ENCODE measurements around the gene SHROOM2.
"Not testable (repeated sequence)": the region's sequence is repeated elsewhere in the genome, so short reads cannot be mapped to it uniquely, and the experiment has no call there.

The SHROOM2 gene

GRCh38 chrX:9786798-9787635 is 788 bp downstream of the SHROOM2 start:
- DNase-seq: no peak

GRCh38 chrX:9788911-9789310 is 2.7 kb downstream of the SHROOM2 start:
- no peak for DNase-seq

GRCh38 chrX:9789555-9789954 is 3.3 kb downstream of the SHROOM2 start:
- DNase-seq: no peak

- DNase-seq: no peak
Observed at GRCh38 chrX:9790866-9791265, 4.6 kb downstream of the SHROOM2 start.

- no peak for DNase-seq
Observed at GRCh38 chrX:9794495-9794894, 8.3 kb downstream of the SHROOM2 start.

DNA sequence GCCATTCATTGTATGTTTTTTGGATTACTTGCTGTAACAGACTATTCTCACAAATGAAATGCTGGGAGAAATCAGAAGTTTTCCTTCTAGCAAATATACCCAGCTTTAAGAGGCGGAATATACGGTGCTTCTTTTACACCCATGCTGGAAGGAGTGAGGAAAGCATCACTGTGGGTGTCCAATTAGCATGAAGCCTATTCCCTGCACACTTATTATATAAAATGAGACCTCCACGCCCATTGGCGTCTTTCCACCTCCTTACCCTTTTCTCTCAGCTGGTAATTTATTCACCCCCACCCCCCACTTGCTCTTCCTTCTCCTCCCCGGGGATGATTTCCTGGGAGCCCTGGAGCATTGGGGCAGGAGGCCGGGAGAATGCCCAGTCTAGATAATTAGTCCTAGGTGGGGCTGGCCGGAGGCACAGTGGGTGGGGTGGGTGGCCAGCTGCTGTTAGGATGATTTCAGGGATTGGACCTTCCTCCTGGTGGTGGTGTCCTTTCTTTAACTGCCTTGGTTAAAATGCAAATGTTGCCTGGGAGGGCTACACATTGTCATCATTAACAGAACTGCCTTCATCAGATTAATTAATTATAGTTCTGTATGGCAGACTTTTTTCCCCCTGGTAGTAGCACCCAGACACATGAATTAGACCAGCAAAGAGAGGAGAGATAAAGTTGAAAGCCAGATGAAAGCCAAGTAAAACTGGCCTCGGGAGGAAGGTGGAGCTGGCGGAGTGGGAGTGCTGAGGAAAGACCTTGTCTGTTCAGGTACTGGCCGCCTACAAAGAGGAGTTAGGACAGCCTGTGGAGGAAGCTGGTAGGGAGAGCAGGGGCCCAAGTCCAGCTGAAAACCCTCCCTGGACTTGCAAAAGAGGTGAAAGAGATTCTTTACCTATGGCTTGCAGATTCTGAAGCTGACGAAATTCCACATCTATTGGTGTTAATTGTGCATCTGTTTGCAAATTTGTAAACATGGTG is 11.4 kb downstream of the SHROOM2 start:
- DNase-seq: no peak

- no peak for DNase-seq
Observed at GRCh38 chrX:9802737-9803136, 16.5 kb downstream of the SHROOM2 start.

GRCh38 chrX:9804444-9804843 is 18.2 kb downstream of the SHROOM2 start:
- DNase-seq: no peak

DNA sequence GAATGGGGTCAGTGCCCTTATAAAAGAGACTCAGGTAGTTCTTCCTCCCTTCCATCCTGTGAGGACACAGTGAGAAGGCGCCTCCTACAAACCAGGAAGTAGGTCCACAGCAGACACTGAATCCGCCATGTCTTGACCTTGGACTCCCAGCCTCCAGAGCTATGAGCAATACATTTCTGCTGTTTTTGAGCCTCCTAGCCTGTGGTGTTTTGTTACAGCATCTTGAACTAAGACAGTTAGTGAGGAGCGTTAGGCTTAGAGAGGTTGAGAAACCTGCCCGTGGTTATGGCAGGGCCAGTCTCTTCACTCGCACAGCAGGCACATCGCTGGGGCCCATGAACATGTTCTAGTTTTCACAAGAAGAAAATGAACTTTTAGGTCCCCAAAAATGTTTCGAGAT is 19.7 kb downstream of the SHROOM2 start:
- no peak for DNase-seq

GRCh38 chrX:9807355-9808182 is 21.3 kb downstream of the SHROOM2 start:
- DNase-seq: no peak

GRCh38 chrX:9809876-9810275 is 23.6 kb downstream of the SHROOM2 start:
- DNase-seq: not testable (repeated sequence)

GRCh38 chrX:9811086-9811485 is 24.9 kb downstream of the SHROOM2 start:
- DNase-seq: not testable (repeated sequence)

GRCh38 chrX:9816084-9816700 is 30.0 kb downstream of the SHROOM2 start:
- no peak for DNase-seq

DNA sequence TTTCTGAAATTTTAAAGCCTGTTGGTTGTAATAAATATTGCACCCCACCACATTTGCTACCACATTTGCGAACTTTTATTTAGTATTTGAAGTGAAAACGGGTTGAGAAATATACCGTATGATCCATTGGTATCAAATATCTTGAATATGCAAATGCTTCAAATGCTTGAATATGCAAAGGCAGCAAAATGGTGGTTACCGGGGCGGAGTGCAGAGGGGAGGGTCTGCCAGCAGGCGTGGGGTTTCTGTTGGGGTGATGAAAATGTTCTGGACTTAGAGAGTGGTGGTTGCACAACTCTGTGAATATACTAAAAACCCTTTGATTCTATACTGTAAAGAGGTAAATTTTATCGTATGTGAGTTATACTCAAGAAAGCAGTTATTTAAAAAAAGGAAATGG is 35.3 kb downstream of the SHROOM2 start:
- DNase-seq: no peak

DNA sequence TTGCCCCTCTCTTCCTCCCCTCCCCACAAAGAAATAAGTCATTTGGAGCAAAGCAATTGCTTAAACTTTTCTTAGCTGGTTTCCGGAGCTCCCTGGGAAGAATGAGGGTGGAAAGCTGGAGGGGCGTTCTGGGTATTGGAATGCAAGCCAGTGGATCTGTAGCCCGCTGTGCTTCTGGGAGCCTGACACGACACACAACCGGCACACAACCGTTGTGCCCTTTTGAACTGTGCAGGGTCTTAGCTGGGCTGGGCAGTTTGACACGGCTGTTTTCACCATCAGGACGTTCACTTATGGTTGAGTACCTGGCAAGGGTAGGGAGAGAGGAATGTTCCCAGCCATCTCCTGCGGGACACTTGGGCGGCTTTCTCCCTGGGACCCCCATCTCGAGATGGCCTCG is 38.3 kb downstream of the SHROOM2 start:
- no peak for DNase-seq

DNA sequence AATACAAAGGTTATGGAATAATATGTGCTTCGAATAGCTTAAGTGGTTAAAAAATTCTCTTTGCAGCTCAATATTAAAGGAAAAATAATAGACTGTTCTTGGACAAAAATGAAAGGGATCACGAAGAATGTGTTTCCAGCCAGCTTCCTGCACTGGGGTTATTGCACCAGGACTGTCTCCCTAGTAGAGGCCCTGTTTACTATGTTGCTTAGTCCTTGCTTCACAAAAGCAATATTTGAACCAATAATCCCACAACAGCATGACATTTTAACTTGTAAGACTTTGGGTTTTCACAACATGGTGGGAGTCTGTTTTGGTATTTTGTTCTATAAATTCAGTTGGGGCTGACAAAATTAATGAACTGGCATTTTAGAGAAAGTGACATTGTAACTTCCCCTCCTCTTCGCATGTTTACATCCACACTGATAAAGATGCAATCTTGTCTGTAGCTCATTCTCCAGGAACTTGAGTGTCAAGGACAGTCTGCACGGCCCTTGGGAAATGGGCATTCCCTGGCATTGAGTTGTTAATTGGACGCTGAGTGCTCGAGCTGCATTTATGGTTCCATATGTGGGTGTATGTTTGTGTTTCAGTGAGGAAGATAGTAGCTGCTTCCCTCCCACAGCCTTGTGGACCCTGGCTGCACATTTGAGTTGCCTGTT is 39.0 kb downstream of the SHROOM2 start:
- DNase-seq: no peak

DNA sequence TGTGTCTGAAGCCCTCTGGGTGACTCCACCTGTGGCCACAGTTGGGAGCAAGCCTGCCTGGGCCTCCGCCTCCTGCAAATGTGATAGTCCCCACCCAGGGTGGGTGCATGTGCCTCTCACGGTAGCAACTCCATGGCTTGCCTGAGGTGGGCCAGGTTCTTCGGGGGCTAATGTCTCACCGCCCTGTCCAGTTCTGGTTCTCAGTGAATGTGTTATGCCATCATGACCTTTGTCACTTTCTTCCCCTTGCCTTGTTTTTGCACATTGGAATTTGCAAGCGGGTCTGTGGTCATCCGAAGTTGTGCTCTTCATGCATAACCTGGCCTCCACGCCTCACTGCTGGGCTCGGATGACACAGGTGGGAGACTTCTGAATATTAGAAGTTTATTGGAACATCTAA is 39.7 kb downstream of the SHROOM2 start:
- DNase-seq: no peak

- no peak for DNase-seq
Observed at GRCh38 chrX:9829308-9830267, 43.4 kb downstream of the SHROOM2 start.

DNA sequence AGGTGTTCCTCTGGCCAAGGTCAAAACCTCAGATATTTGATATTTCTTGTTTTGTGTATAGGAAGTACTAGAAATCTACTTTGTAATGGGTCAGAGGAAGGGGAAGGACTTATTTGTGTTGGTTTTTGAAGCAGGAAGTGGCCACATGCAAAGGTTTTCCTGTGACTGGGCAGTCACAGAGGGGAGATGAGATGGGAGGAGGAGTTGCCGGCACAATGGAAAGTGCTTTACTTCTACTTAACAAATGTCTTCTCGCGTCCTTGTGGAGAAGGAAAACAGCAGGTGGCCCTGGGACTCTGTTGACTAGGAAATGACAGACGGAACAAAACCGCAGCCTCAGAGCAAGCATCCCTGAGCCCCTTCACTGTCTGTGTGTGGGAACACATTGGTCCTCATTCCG is 46.6 kb downstream of the SHROOM2 start:
- DNase-seq: no peak

GRCh38 chrX:9835585-9836210 is 49.5 kb downstream of the SHROOM2 start:
- no peak for DNase-seq
